GM12878 (cell line): ENCODE measurements around the gene TAS1R2. TPM values are rescaled to one million over a fixed set of nuclear protein-coding genes. Genes with fewer than 3 reads are reported as not detected.

Experiments used
- ATAC-seq: fragments of 200-7000 bp; cut with Tn5 transposase; 3 replicates; pipeline ENCODE4 v1.9.1; 2020; ENCODE audit warnings: mild to moderate bottlenecking, moderate library complexity
- BruUV-seq: library from RNA; stranded (reverse); fragments of 400-500 nt; replicated peaks from 2 replicates; lab custom pipeline; 2021; lab: Mats Ljungman, UMichigan
- CTCF ChIA-PET: fragments of 300-600 bp; sonication (Branson Sonifier 250); formaldehyde crosslinking; extraction: SDS; loops from one replicate; lab custom pipeline; 2021; ENCODE audit warnings: inconsistent platforms; lab: Yijun Ruan, JAX
- POLR2A ChIA-PET: fragments of 350-600 bp; formaldehyde crosslinking; extraction: SDS; loops from one replicate; lab custom pipeline; 2021; ENCODE audit warnings: inconsistent platforms; lab: Charles Lee
- RAD21 ChIA-PET: fragments of 300-600 bp; sonication (Branson Sonifier 250); formaldehyde crosslinking; loops from one replicate; lab custom pipeline; 2023; ENCODE audit warnings: antibody characterized with exemption; ENCODE audit not compliant: unreplicated experiment; lab: Charles Lee
- SMC1A ChIA-PET: fragments of 300-600 bp; sonication (Branson Sonifier 250); formaldehyde crosslinking; loops from one replicate; lab custom pipeline; 2023; ENCODE audit not compliant: unreplicated experiment, uncharacterized antibody; lab: Charles Lee
- DNase-seq: peaks from one replicate; pipeline ENCODE4 v3.0.0-alpha.2; 2011; ENCODE audit warnings: low read depth, low spot score
- FAIRE-seq: peaks from 3 replicates; lab custom pipeline; 2011; peaks lifted over from hg19 to GRCh38; lab: Jason Lieb, UNC
- H2AFZ ChIP-seq: 2 replicates; pipeline ENCODE4 v1.6.0; 2011; ENCODE audit warnings: low read depth, low read length, control low read depth; ENCODE audit not compliant: control insufficient read depth
- H3K27ac ChIP-seq: 2 replicates; pipeline ENCODE4 v1.5.1; 2011; ENCODE audit warnings: control low read depth; ENCODE audit not compliant: control insufficient read depth, insufficient read depth
- H3K27me3 ChIP-seq, 2 experiments: replicated peaks in 1 of 2; 2 replicates each; pipeline versions ENCODE4 v1.6.0 to v1.6.1; 2011; ENCODE audit warnings: low read length in 1 of 2; ENCODE audit not compliant: control insufficient read depth in 2 of 2, insufficient read depth in 2 of 2
- H3K36me3 ChIP-seq, 2 experiments: 2 replicates each; pipeline ENCODE4 v1.5.1; 2011; ENCODE audit warnings: low read length in 1 of 2; ENCODE audit not compliant: control insufficient read depth in 2 of 2, insufficient read depth in 2 of 2
- H3K4me1 ChIP-seq: 2 replicates; pipeline ENCODE4 v1.6.1; 2011; ENCODE audit warnings: mild to moderate bottlenecking, low read length, moderate library complexity, mixed read lengths; ENCODE audit not compliant: control insufficient read depth, insufficient read depth
- H3K4me2 ChIP-seq: 2 replicates; pipeline ENCODE4 v1.6.0; 2011; ENCODE audit warnings: control low read depth; ENCODE audit not compliant: control insufficient read depth, insufficient read depth
- H3K4me3 ChIP-seq: fragments of 200-600 bp; sonication (generic); 2 replicates; pipeline ENCODE4 v1.5.1; 2016
- H3K79me2 ChIP-seq: 2 replicates; pipeline ENCODE4 v1.6.0; 2011; ENCODE audit warnings: low read length; ENCODE audit not compliant: control insufficient read depth, insufficient read depth
- H3K9ac ChIP-seq: 2 replicates; pipeline ENCODE4 v1.8.0; 2011; ENCODE audit warnings: low read length, control low read depth, mixed read lengths; ENCODE audit not compliant: control insufficient read depth, insufficient read depth
- H3K9me3 ChIP-seq: replicated peaks from 3 replicates; pipeline ENCODE4 v1.5.1; 2011; ENCODE audit warnings: mild to moderate bottlenecking, low read length; ENCODE audit not compliant: control insufficient read depth, insufficient read depth
- H4K20me1 ChIP-seq: 2 replicates; pipeline ENCODE4 v1.6.0; 2011; ENCODE audit not compliant: control insufficient read depth, insufficient read depth
- CTCF ChIP-seq, 3 experiments: IDR thresholded peaks in 2 of 3; conservative IDR thresholded peaks in 1 of 3; 2 replicates each; pipeline ENCODE4 v1.5.1; 2011; ENCODE audit warnings: low read depth in 3 of 3, low read length in 3 of 3, mild to moderate bottlenecking in 3 of 3, control low read depth in 2 of 3, moderate library complexity in 2 of 3, inconsistent platforms in 1 of 3, mixed read lengths in 1 of 3; ENCODE audit not compliant: control insufficient read depth in 2 of 3, insufficient read depth in 1 of 3; ENCODE audit errors: extremely low read depth in 1 of 3
- EP300 ChIP-seq, 2 experiments: fragments of 150-350 bp in 1 of 2; IDR thresholded peaks; 2 replicates each; pipeline ENCODE4 v1.6.1; 2011 to 2012; ENCODE audit warnings: low read depth in 2 of 2, low read length in 2 of 2, borderline replicate concordance in 1 of 2, improper control_type of control experiment in 1 of 2, inconsistent platforms in 1 of 2; ENCODE audit not compliant: control insufficient read depth in 1 of 2
- ETV6 ChIP-seq, 2 experiments: fragments of 450-650 bp in 1 of 2; IDR thresholded peaks in 1 of 2; conservative IDR thresholded peaks in 1 of 2; 2 replicates each; pipeline ENCODE4 v1.6.1; 2014; ENCODE audit warnings: antibody characterized with exemption in 1 of 2, borderline replicate concordance in 1 of 2, low read depth in 1 of 2, mild to moderate bottlenecking in 1 of 2, moderate library complexity in 1 of 2
- JUND ChIP-seq: IDR thresholded peaks from 2 replicates; pipeline ENCODE4 v1.6.1; 2012; ENCODE audit warnings: low read depth, mild to moderate bottlenecking, low read length, improper control_type of control experiment, moderate library complexity
- MXI1 ChIP-seq: fragments of 150-350 bp; IDR thresholded peaks from 2 replicates; pipeline ENCODE4 v1.6.1; 2011; ENCODE audit warnings: low read depth, mild to moderate bottlenecking, inconsistent platforms, low read length, improper control_type of control experiment
- NFXL1 ChIP-seq: fragments of 450-650 bp; IDR thresholded peaks from 2 replicates; pipeline ENCODE4 v1.6.1; 2017; ENCODE audit warnings: antibody characterized with exemption, mild to moderate bottlenecking, borderline replicate concordance
- NFYB ChIP-seq: IDR thresholded peaks from 2 replicates; pipeline ENCODE4 v1.6.1; 2011; ENCODE audit warnings: low read depth, mild to moderate bottlenecking, low read length, improper control_type of control experiment, moderate library complexity; ENCODE audit not compliant: insufficient read depth
- RUNX3 ChIP-seq: IDR thresholded peaks from 2 replicates; pipeline ENCODE4 v1.6.1; 2012; ENCODE audit warnings: low read length, inconsistent platforms
- SIN3A ChIP-seq: IDR thresholded peaks from 2 replicates; pipeline ENCODE4 v1.6.1; 2012; ENCODE audit warnings: low read depth, low read length, improper control_type of control experiment
- SIX5 ChIP-seq: IDR thresholded peaks from 2 replicates; pipeline ENCODE4 v1.6.1; 2011; ENCODE audit warnings: mild to moderate bottlenecking, low read depth, low read length, moderate library complexity; ENCODE audit not compliant: severe bottlenecking
- SMAD5 ChIP-seq: IDR thresholded peaks from 2 replicates; pipeline ENCODE4 v1.6.1; 2016; ENCODE audit warnings: antibody characterized with exemption, low read depth
- SMC3 ChIP-seq: IDR thresholded peaks from 2 replicates; pipeline ENCODE4 v1.6.1; 2011; ENCODE audit warnings: low read length, improper control_type of control experiment, borderline replicate concordance
- SPI1 ChIP-seq: IDR thresholded peaks from 2 replicates; pipeline ENCODE4 v1.6.1; 2011; ENCODE audit warnings: low read depth, mild to moderate bottlenecking, low read length, moderate library complexity, borderline replicate concordance; ENCODE audit not compliant: insufficient read depth
- SREBF1 ChIP-seq: IDR thresholded peaks from 2 replicates; pipeline ENCODE4 v1.6.1; 2012; ENCODE audit warnings: mild to moderate bottlenecking, low read length
- TARDBP ChIP-seq: IDR thresholded peaks from 2 replicates; pipeline ENCODE4 v1.6.1; 2016; ENCODE audit warnings: borderline replicate concordance
- WGBS: methylation state at CpG from one replicate; pipeline ENCODE4 v1.1.6; 2016; ENCODE audit warnings: low lambda C conversion rate; ENCODE audit not compliant: insufficient replicate concordance, insufficient coverage; ENCODE audit errors: missing lambda C conversion rate; 5-methylcytosine and 5-hydroxymethylcytosine counted together
- in situ Hi-C: fragments of 300-500 bp; cut with MboI; formaldehyde crosslinking; loops from 9 replicates; pipeline ENCODE4 v1.14.3; 2018; ENCODE audit warnings: mixed read lengths
- intact Hi-C: fragments of 100-400 bp; cut with micrococcal nuclease; formaldehyde crosslinking; loops from one replicate; pipeline ENCODE4 v1.14.2; 2022; ENCODE audit not compliant: unreplicated experiment
- polyA plus RNA-seq, 11 experiments: library from polyadenylated mRNA; depleted of rRNA in 4 of 11; unstranded in 6 of 11; stranded (reverse) in 5 of 11; fragments of >200 nt; fragmentation: Nextera tagmentation in 4 of 11; fragmentation: Illumina TruSeq in 1 of 11; extraction: Ambion mirVana in 4 of 11; extraction: Trizol in 1 of 11; gene quantifications; 1 replicate in 1 of 11; 2 replicates in 10 of 11; pipeline versions ENCODE4 v1.2.1 to v1.2.3, GENCODE V29; 2011 to 2016; ENCODE audit warnings: inconsistent platforms in 2 of 11, missing spikeins in 2 of 11, low read depth in 1 of 11
- total RNA-seq, 4 experiments: library from RNA; depleted of rRNA in 3 of 4; stranded (reverse); fragments of >200 nt in 3 of 4; fragmentation: Illumina TruSeq in 1 of 4; extraction: Trizol in 1 of 4; gene quantifications; 2 replicates each; pipeline versions ENCODE4 v1.2.1 to v1.2.3, GENCODE V29; 2013 to 2021

Gene TAS1R2
- total and polyA plus RNA-seq, 10 of the 15 experiments (the other 5 are each of a cell fraction or from before 2014, with no cell fraction given) = not detected

GRCh38 chr1:18799454-18799853 is 60.0 kb downstream of the TAS1R2 start:
- in situ Hi-C loops (no loop called here), intact Hi-C loops (no loop called here)
- no peak overlapping the region for H3K4me3 ChIP-seq
- no peak overlapping the region for H2AFZ ChIP-seq
- H3K27me3 ChIP-seq = no peaks in the 10 kb centered on the region; a peak in 2 of 4 replicates
- no peak overlapping the region for H3K9ac ChIP-seq
- TF ChIP-seq SPI1 (no peak), RUNX3 (no peak), SIX5 (no peak), NFXL1 (no peak)
- DNase-seq (no peak), ATAC-seq (no peak), FAIRE-seq (no peak)
- ChIA-PET POLR2A (no interaction called here), CTCF (no interaction called here), RAD21 (no interaction called here), SMC1A (no interaction called here)
- no peaks in the 10 kb centered on the region for H3K36me3 ChIP-seq
- WGBS = 13% methylated on average over 3 of the region's 3 CpGs
- no peaks in the 10 kb centered on the region for H3K9me3 ChIP-seq
- no TSS peak for BruUV-seq
- no peaks in the 10 kb centered on the region for H3K4me1 ChIP-seq
- no peak overlapping the region for H3K27ac ChIP-seq
- H4K20me1 ChIP-seq = no peaks in the 10 kb centered on the region
- H3K79me2 ChIP-seq = no peaks in the 10 kb centered on the region
- no peak overlapping the region for H3K4me2 ChIP-seq

- Histone ChIP-seq H2AFZ (no peak overlapping the region), H3K4me2 (no peak overlapping the region), H3K27me3 (no peaks in the 10 kb centered on the region; a peak in 2 of 4 replicates), H4K20me1 (no peaks in the 10 kb centered on the region), H3K36me3 (no peaks in the 10 kb centered on the region), H3K4me3 (no peak overlapping the region), H3K9ac (no peak overlapping the region), H3K27ac (no peak overlapping the region), H3K79me2 (no peaks in the 10 kb centered on the region), H3K9me3 (no peaks in the 10 kb centered on the region), H3K4me1 (no peaks in the 10 kb centered on the region)
- no TSS peak for BruUV-seq
- ChIA-PET CTCF (no interaction called here), RAD21 (no interaction called here), SMC1A (no interaction called here), POLR2A (no interaction called here)
- ATAC-seq (no peak), DNase-seq (no peak), FAIRE-seq (no peak)
- 35% methylated on average over 6 of the region's 6 CpGs for WGBS
- in situ Hi-C loops (no loop called here), intact Hi-C loops (no loop called here)
- TF ChIP-seq EP300 (IDR thresholded peaks at IDR 0.05; ENCODE audit: borderline replicate concordance in 1 of 2, control insufficient read depth in 1 of 2, low read depth in 2 of 2, low read length in 2 of 2) (no peak), NFYB (no peak), JUND (no peak), ETV6 (conservative IDR thresholded peaks at IDR 0.05 in 1 of 2, IDR thresholded peaks at IDR 0.05 in 1 of 2; ENCODE audit: borderline replicate concordance in 1 of 2, low read depth in 1 of 2) (no peak), SIN3A (no peak), MXI1 (no peak), SREBF1 (no peak), CTCF (IDR thresholded peaks at IDR 0.05 in 2 of 3, conservative IDR thresholded peaks at IDR 0.05 in 1 of 3; ENCODE audit: control insufficient read depth in 2 of 3, extremely low read depth in 1 of 3, insufficient read depth in 1 of 3, low read depth in 3 of 3, low read length in 3 of 3) (no peak), SMAD5 (no peak), TARDBP (no peak), SMC3 (no peak)
Observed at GRCh38 chr1:18798946-18799345, 60.5 kb downstream of the TAS1R2 start.
